Fibroblast of the aortic adventitia (primary cell): Measurements from ENCODE around the gene STAC3. TPM values are rescaled to one million over a fixed set of nuclear protein-coding genes. Genes with fewer than 3 reads are reported as not detected.
"Not testable (repeated sequence)": the region's sequence is repeated elsewhere in the genome, so short reads cannot be mapped to it uniquely, and the experiment has no call there.

Experiments
- DNase-seq: peaks from one replicate; pipeline ENCODE4 v3.0.0-alpha.2; 2010; ENCODE audit warnings: low read depth
- H3K4me3 ChIP-seq: 2 replicates; pipeline ENCODE4 v1.5.1; 2011; ENCODE audit warnings: low read depth, mild to moderate bottlenecking, control low read depth, low read length, moderate library complexity
- total RNA-seq: library from RNA; depleted of rRNA; stranded (reverse); fragments of >200 nt; gene quantifications from 2 replicates; pipeline ENCODE4 v1.2.3, GENCODE V29; 2012; ENCODE audit warnings: low replicate concordance
- TF ChIP-seq, protein P1 (sequence below): IDR thresholded peaks from 2 replicates; pipeline ENCODE4 v1.5.1; 2011; ENCODE audit warnings: mild to moderate bottlenecking, low read length, control low read depth, inconsistent platforms; ENCODE audit not compliant: insufficient read depth

Gene STAC3
- total RNA-seq, 1 donor = 0.90 TPM

DNA sequence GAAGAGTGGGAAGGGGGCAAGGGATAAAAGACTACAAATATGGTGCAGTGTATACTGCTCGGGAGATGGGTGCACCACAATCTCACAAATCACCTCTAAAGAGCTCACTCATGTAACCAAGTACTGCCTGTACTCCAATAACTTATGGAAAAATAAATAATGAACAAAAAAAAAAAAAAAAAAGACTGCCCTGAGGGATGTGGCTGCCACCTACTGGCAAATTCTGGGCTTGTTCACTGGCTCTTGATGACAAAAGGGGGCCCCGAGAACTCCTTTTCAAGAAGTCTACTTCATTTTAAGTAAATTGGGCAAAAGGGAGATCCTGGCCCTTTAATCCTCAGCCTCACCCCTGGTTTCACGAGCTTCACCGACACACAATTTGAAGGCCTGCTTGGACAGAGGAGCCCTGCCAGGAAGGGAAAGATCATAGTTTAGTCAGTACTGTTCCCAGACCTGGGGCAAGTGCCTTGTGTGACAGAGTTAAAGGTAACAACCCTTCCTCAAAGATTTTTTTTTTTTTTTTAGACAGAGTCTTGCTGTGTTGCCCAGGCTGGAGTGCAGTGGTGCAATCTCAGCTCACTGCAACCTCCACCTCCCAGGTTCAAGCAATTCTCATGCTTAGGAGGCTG is 26.1 kb upstream of the STAC3 start:
- DNase-seq = peak; percentile 40
- no peak overlapping the region for H3K4me3 ChIP-seq
- TF ChIP-seq, protein P1, sequence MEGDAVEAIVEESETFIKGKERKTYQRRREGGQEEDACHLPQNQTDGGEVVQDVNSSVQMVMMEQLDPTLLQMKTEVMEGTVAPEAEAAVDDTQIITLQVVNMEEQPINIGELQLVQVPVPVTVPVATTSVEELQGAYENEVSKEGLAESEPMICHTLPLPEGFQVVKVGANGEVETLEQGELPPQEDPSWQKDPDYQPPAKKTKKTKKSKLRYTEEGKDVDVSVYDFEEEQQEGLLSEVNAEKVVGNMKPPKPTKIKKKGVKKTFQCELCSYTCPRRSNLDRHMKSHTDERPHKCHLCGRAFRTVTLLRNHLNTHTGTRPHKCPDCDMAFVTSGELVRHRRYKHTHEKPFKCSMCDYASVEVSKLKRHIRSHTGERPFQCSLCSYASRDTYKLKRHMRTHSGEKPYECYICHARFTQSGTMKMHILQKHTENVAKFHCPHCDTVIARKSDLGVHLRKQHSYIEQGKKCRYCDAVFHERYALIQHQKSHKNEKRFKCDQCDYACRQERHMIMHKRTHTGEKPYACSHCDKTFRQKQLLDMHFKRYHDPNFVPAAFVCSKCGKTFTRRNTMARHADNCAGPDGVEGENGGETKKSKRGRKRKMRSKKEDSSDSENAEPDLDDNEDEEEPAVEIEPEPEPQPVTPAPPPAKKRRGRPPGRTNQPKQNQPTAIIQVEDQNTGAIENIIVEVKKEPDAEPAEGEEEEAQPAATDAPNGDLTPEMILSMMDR = peak; percentile 56

DNA sequence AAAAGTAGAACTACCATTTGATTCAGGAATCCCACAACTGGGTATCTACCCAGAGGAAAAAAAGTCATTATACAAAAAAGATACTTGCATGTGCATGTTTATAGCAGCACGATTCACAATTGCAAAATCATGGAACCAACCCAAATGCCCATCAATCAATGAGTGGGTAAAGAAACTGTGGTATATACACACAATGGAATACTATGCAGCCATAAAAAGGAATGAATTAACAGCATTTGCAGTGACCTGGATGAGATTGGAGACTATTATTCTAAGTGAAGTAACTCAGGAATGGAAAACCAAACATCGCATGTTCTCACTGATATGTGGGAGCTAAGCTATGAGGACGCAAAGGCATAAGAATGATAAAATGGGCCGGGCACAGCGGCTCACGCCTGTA is 25.2 kb upstream of the STAC3 start:
- not testable (repeated sequence) for H3K4me3 ChIP-seq, DNase-seq

DNA sequence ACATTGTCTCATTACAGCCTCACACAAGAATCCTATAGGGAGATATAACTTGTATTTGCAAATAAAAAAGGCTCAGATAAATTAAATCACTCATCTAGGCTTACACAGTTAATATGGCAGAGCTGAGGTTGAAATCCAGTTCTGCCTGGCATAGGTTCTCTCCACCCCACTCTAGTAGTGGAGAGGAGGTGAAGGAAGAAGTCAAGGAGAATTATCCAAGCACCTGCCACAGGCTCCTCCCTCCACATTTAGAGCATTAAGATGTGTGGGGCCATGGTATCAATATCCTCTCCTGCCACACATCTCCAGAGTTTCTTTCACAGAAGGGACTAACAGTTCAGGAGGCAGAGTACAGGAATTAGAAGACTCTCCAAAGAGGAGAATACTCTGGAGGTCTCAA is 22.5 kb upstream of the STAC3 start:
- no peak for DNase-seq
- no peak overlapping the region for H3K4me3 ChIP-seq
- TF ChIP-seq, protein P1 = no peak

DNA sequence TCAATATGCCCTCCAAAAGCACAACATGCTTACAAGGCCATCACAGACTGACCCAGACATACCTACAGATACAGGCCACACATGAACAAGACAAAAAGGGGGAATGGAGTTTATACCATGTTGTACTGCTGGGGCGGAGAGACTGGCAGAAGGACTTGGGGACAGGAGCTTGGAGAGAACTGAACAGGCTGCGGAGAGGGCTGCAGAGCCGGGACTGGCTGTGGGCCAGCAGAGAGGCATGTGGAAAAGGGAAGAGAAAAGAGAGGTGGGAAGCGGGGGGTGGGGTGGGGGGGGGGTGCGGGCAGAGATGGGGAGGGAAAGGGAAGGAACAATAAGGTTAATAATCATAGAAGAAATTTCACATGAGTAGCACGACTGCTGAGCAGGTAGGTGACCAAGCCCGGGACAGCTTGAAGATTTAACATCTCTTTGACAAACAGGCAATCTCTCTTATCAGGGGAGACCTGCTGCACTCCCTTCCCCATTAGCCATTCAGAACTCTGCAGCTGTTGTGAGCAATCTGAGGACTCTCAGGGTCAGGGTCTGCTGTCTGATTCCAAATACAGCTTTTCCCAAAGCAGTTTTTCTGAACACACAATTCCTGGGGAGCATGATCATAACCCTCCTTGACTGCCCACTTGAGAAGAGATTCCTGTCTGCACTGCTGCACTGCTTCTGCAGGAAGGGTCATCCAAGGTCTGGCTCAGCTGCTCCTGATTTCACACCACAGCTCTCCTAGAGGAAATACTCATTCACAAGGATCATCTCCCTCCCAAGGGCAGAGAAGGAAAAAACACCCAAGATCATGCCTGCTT is 21.6 kb upstream of the STAC3 start:
- H3K4me3 ChIP-seq = no peak overlapping the region
- TF ChIP-seq, protein P1 = no peak
- DNase-seq = no peak

DNA sequence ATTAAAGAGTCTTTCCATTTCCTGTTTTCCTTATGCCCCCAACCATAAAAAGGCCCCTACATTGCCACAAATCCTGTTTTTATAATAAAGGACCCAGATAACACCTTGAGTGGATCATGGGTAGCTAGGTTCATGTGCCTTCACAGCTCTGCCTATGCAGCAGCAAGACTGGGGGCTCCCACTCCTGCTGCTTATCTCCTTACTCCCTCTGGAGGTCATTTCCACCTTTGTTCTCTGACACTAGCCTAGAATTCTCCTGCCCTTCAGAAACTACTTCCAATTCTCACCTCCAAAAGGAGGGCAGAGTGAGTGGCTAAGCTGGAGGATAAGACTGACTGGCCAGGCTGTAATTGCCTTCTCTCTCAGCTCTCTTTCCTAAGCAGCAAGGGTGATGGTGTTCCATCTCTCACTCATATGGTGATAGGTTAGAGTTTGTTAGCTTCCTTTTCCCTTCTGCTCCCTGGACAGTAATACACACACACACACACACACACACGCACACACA is 20.0 kb upstream of the STAC3 start:
- DNase-seq = no peak
- TF ChIP-seq, protein P1 = no peak
- H3K4me3 ChIP-seq = no peak overlapping the region

DNA sequence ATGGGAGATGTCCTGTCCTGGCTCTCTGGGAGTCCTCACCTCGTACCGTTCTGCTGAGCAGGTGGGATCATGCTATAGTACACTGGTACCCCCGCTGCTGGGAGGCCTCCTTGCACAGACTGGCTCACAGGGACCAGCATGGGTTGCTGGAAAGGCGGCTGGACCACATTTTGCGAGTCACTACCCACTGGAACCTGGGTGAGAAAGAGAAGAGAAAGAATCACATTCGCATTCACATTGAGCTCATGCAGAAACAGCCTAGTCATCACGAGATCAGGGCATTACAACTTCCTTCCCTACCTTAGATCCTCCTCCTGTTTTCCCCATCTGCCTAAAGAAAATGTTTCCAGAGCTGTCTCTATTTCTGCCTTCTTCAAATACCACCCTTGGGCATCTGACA is 17.3 kb upstream of the STAC3 start:
- no peak for DNase-seq
- no peak overlapping the region for H3K4me3 ChIP-seq
- TF ChIP-seq, protein P1 = no peak

DNA sequence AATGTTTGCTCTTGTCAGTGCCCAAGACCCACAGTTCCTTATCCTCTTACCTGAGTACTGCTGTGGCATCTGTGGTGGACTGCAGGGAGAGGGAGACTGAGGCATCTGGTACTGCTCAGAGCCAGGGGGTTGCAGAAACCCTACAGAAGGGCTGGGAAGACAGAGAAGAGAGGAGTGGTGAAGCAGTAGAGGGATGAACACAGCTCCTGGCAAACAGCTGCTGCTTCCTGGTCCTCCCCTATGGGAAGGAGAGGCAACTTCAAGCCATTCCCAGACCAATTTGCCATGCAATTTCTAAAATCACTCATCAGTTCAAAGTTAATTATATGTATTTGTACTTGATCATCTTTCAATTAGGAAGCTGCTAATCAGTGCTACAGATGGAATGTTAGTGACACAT is 15.7 kb upstream of the STAC3 start:
- DNase-seq = no peak
- H3K4me3 ChIP-seq = no peak overlapping the region
- TF ChIP-seq, protein P1 = no peak
